Esophagus squamous epithelium (tissue), 5 donors: ENCODE measurements around the gene ZNF613. TPM values are rescaled to one million over a fixed set of nuclear protein-coding genes. Genes with fewer than 3 reads are reported as not detected.

Source experiments
- DNase-seq: peaks from one replicate; lab custom pipeline; 2025; lab: John Stamatoyannopoulos, UW
- H3K27ac ChIP-seq, 4 donors: fragments of 200-600 bp; sonication (generic); one replicate each; pipeline ENCODE4 v1.5.1; 2016 to 2019; ENCODE audit warnings: mild to moderate bottlenecking in 1 of 4
- H3K27me3 ChIP-seq, 4 donors: fragments of 200-600 bp; sonication (generic); 1 replicate in 3 of 4; 2 replicates in 1 of 4; pipeline versions ENCODE4 v1.5.1 to v1.6.0; 2017 to 2021; ENCODE audit warnings: antibody characterized with exemption in 1 of 4
- H3K36me3 ChIP-seq, 3 donors: fragments of 200-600 bp; sonication (generic); one replicate each; pipeline ENCODE4 v1.5.1; 2016 to 2019
- H3K4me1 ChIP-seq, 3 donors: fragments of 200-600 bp; sonication (generic); one replicate each; pipeline ENCODE4 v1.5.1; 2017 to 2019
- H3K4me3 ChIP-seq, 4 donors: fragments of 200-600 bp; sonication (generic); 1 replicate in 3 of 4; 2 replicates in 1 of 4; pipeline ENCODE4 v1.5.1; 2016 to 2019; ENCODE audit warnings: mild to moderate bottlenecking in 2 of 4, moderate library complexity in 1 of 4
- H3K9me3 ChIP-seq, 3 donors: fragments of 200-600 bp; sonication (generic); one replicate each; pipeline ENCODE4 v1.5.1; 2016 to 2019
- CTCF ChIP-seq, 6 experiments: fragments of 450-650 bp in 4 of 6; fragments of 200-600 bp in 2 of 6; sonication (generic) in 2 of 6; IDR thresholded peaks; one replicate each; pipeline ENCODE4 v1.5.1; 2016 to 2019; ENCODE audit warnings: antibody characterized with exemption in 6 of 6, mild to moderate bottlenecking in 4 of 6, moderate library complexity in 4 of 6
- POLR2A ChIP-seq, 4 donors: fragments of 450-650 bp; IDR thresholded peaks; one replicate each; pipeline ENCODE4 v1.6.1; 2017; ENCODE audit warnings: antibody characterized with exemption in 4 of 4, mild to moderate bottlenecking in 4 of 4, moderate library complexity in 3 of 4
- WGBS, 2 donors: methylation state at CpG; one replicate each; pipeline ENCODE4 v1.1.5; 2018; 5-methylcytosine and 5-hydroxymethylcytosine counted together
- intact Hi-C: fragments of 100-400 bp; cut with DNase I; formaldehyde crosslinking; loops from one replicate; pipeline ENCODE4 v1.15.0; 2022
- total RNA-seq, 4 donors: library from RNA; depleted of rRNA; stranded (reverse); fragments of >200 nt; gene quantifications; one replicate each; pipeline ENCODE4 v1.1.0, GENCODE V29; 2016
- donor health status: DM: yes; HTN: yes; CAD: no.

The ZNF613 gene
- total RNA-seq, 4 donors from 2014 or later, result 2.9 to 12.0 (median 7.6) TPM

- Histone ChIP-seq H3K4me1 (peaks cover 0 to 14% (median 0%) of the 10 kb centered on the region in 3 donors), H3K36me3 (peaks cover 35 to 65% (median 43%) of the 10 kb centered on the region in 3 donors), H3K4me3 (no peak overlapping the region), H3K27me3 (no peaks in the 10 kb centered on the region), H3K9me3 (peaks cover 10 to 89% (median 59%) of the 10 kb centered on the region in 3 donors), H3K27ac (no peak overlapping the region)
- TF ChIP-seq POLR2A (IDR thresholded peaks at IDR 0.05) (no peak), CTCF (IDR thresholded peaks at IDR 0.05) (no peak)
- intact Hi-C loops, result no loop called here
- DNase-seq, result no peak
Observed at GRCh38 chr19:51889934-51890333, 37.3 kb upstream of the ZNF613 start.

GRCh38 chr19:51891193-51891747 lies 36.0 kb upstream of the ZNF613 start:
- H3K36me3 ChIP-seq, result peaks cover 49 to 78% (median 54%) of the 10 kb centered on the region in 3 donors
- DNase-seq, result no peak
- no peak for TF ChIP-seq CTCF (IDR thresholded peaks at IDR 0.05)
- no peak for TF ChIP-seq POLR2A (IDR thresholded peaks at IDR 0.05)
- no peaks in the 10 kb centered on the region for H3K27me3 ChIP-seq
- intact Hi-C loops, result no loop called here
- H3K27ac ChIP-seq, result no peak overlapping the region
- peak overlapping the region in 1 of 4 donors; percentile 35 for H3K4me3 ChIP-seq
- WGBS, 2 donors, result 94 to 97% methylated on average over 10 of the region's 10 CpGs
- H3K9me3 ChIP-seq, result peaks cover 10 to 92% (median 70%) of the 10 kb centered on the region in 3 donors
- peaks cover 0 to 14% (median 0%) of the 10 kb centered on the region in 3 donors for H3K4me1 ChIP-seq

- Histone ChIP-seq H3K4me1 (peaks cover 0 to 14% (median 8%) of the 10 kb centered on the region in 3 donors), H3K27ac (no peak overlapping the region), H3K27me3 (peaks cover 0 to 6% (median 0%) of the 10 kb centered on the region in 4 donors), H3K36me3 (peaks cover 17 to 64% (median 24%) of the 10 kb centered on the region in 3 donors), H3K4me3 (no peak overlapping the region), H3K9me3 (peaks cover 5 to 80% (median 46%) of the 10 kb centered on the region in 3 donors)
- intact Hi-C loops, result no loop called here
- TF ChIP-seq CTCF (IDR thresholded peaks at IDR 0.05) (no peak), POLR2A (IDR thresholded peaks at IDR 0.05) (no peak)
- DNase-seq, result no peak
- 93% methylated on average over 4 of the region's 4 CpGs for WGBS, 2 donors
Observed at GRCh38 chr19:51901860-51902259, 25.4 kb upstream of the ZNF613 start.

- H3K27me3 ChIP-seq, result peaks cover 0 to 20% (median 0%) of the 10 kb centered on the region in 4 donors
- H3K27ac ChIP-seq, result peak overlapping the region in 1 of 4 donors; percentile 82
- no peak for TF ChIP-seq POLR2A (IDR thresholded peaks at IDR 0.05)
- no peak for TF ChIP-seq CTCF (IDR thresholded peaks at IDR 0.05)
- peak overlapping the region in 3 of 4 donors; percentile 64 to 86 (median 80) for H3K4me3 ChIP-seq
- H3K4me1 ChIP-seq, result peaks cover 0 to 14% (median 8%) of the 10 kb centered on the region in 3 donors
- H3K9me3 ChIP-seq, result peaks cover 5 to 78% (median 38%) of the 10 kb centered on the region in 3 donors
- no peak for DNase-seq
- peaks cover 13 to 51% (median 15%) of the 10 kb centered on the region in 3 donors for H3K36me3 ChIP-seq
- WGBS, 2 donors, result 78 to 91% methylated on average over 7 to 8 of the region's 8 CpGs
- intact Hi-C loops, result no loop called here
Observed at GRCh38 chr19:51903192-51903591, 24.1 kb upstream of the ZNF613 start.
